HepG2 (cell line): ENCODE measurements around the gene TSPAN11. TPM values are rescaled to one million over a fixed set of nuclear protein-coding genes. Genes with fewer than 3 reads are reported as not detected.

ENCODE experiments used
- ATAC-seq: fragments of 200-7000 bp; cut with Tn5 transposase; 3 replicates; pipeline ENCODE4 v1.9.1; 2020; ENCODE audit warnings: mild to moderate bottlenecking, moderate library complexity
- BruUV-seq: library from RNA; stranded (reverse); fragments of 400-500 nt; replicated peaks from 2 replicates; lab custom pipeline; 2021; lab: Mats Ljungman, UMichigan
- CTCF ChIA-PET: fragments of 300-600 bp; formaldehyde crosslinking; extraction: SDS; loops from one replicate; lab custom pipeline; 2021; ENCODE audit warnings: low total read pairs, inconsistent platforms, low intra/inter-chr PET ratio; lab: Yijun Ruan, JAX
- POLR2A ChIA-PET: fragments of 350-600 bp; sonication (Branson Sonifier 250); formaldehyde crosslinking; loops from one replicate; lab custom pipeline; 2020; ENCODE audit warnings: antibody characterized with exemption, inconsistent platforms; lab: Yijun Ruan, JAX
- DNase-seq: peaks from one replicate; pipeline ENCODE4 v3.0.0-alpha.2; 2015; ENCODE audit warnings: low spot score
- FAIRE-seq: peaks from 3 replicates; lab custom pipeline; 2011; peaks lifted over from hg19 to GRCh38; lab: Jason Lieb, UNC
- H2AFZ ChIP-seq: one replicate; pipeline ENCODE4 v1.6.1; 2011; ENCODE audit warnings: low read length, inconsistent platforms
- H3K27ac ChIP-seq: fragments of 300-600 bp; 3 replicates; pipeline ENCODE4 v1.8.0; 2011; ENCODE audit warnings: mixed run types, mild to moderate bottlenecking, mixed read lengths, low read length, inconsistent platforms; ENCODE audit not compliant: insufficient read depth; ENCODE audit errors: extremely low read length
- H3K27me3 ChIP-seq, 2 experiments: fragments of 200-600 bp in 1 of 2; 2 replicates in 1 of 2; 3 replicates in 1 of 2; pipeline versions ENCODE4 v1.6.0 to v1.8.0; 2011; ENCODE audit warnings: low read length in 2 of 2, mild to moderate bottlenecking in 2 of 2, moderate library complexity in 2 of 2, inconsistent platforms in 1 of 2; ENCODE audit not compliant: insufficient read depth in 2 of 2, control insufficient read depth in 1 of 2
- H3K36me3 ChIP-seq, 2 experiments: fragments of 200-600 bp in 1 of 2; replicated peaks in 1 of 2; 2 replicates in 1 of 2; 3 replicates in 1 of 2; pipeline versions ENCODE4 v1.5.1 to v1.8.0; 2011; ENCODE audit warnings: low read length in 2 of 2, inconsistent platforms in 1 of 2; ENCODE audit not compliant: insufficient read depth in 2 of 2, control insufficient read depth in 1 of 2
- H3K4me1 ChIP-seq: 2 replicates; pipeline ENCODE4 v1.5.1; 2012; ENCODE audit warnings: low read length, inconsistent platforms; ENCODE audit not compliant: insufficient read depth
- H3K4me2 ChIP-seq: 2 replicates; pipeline ENCODE4 v1.6.0; 2011; ENCODE audit warnings: low read depth, low read length, inconsistent platforms
- H3K4me3 ChIP-seq, 3 experiments: fragments of 200-600 bp in 1 of 3; sonication (generic), shearing (Covaris generic) in 1 of 3; replicated peaks in 1 of 3; 2 replicates each; pipeline ENCODE4 v1.5.1; 2011 to 2016; ENCODE audit warnings: low read length in 3 of 3, inconsistent platforms in 2 of 3, low read depth in 2 of 3, mild to moderate bottlenecking in 2 of 3, control low read depth in 1 of 3, mixed read lengths in 1 of 3; ENCODE audit not compliant: insufficient read depth in 1 of 3
- H3K79me2 ChIP-seq: one replicate; pipeline ENCODE4 v1.6.1; 2011; ENCODE audit warnings: low read length, inconsistent platforms; ENCODE audit not compliant: insufficient read depth
- H3K9ac ChIP-seq: 2 replicates; pipeline ENCODE4 v1.6.0; 2011; ENCODE audit warnings: mild to moderate bottlenecking, low read depth, low read length, inconsistent platforms; ENCODE audit not compliant: insufficient read depth
- H3K9me3 ChIP-seq: 2 replicates; pipeline ENCODE4 v1.5.1; 2012; ENCODE audit warnings: mild to moderate bottlenecking, low read length
- H4K20me1 ChIP-seq: 2 replicates; pipeline ENCODE4 v1.6.0; 2011; ENCODE audit warnings: inconsistent platforms, mild to moderate bottlenecking, low read length, moderate library complexity; ENCODE audit not compliant: insufficient read depth
- ELF3 ChIP-seq: IDR thresholded peaks from 2 replicates; pipeline ENCODE4 v1.6.1; 2016; ENCODE audit warnings: missing genetic modification reagents, missing compliant biosample characterization
- GATAD2A ChIP-seq: IDR thresholded peaks from 2 replicates; pipeline ENCODE4 v1.6.1; 2016
- GLI4 ChIP-seq: sonication (generic); formaldehyde crosslinking; IDR thresholded peaks from 2 replicates; pipeline ENCODE4 v1.5.1; 2020; ENCODE audit warnings: missing genetic modification reagents, mild to moderate bottlenecking, moderate library complexity, borderline replicate concordance
- HNRNPUL1 ChIP-seq: fragments of 200-400 bp; formaldehyde crosslinking; IDR thresholded peaks from 2 replicates; pipeline ENCODE4 v1.6.1; 2017; ENCODE audit warnings: low read depth, mild to moderate bottlenecking, low read length, moderate library complexity
- MEIS2 ChIP-seq: sonication (generic); formaldehyde crosslinking; IDR thresholded peaks from 2 replicates; pipeline ENCODE4 v1.9.0; 2021; ENCODE audit warnings: mild to moderate bottlenecking, missing genetic modification reagents
- SNRNP70 ChIP-seq: fragments of 200-400 bp; formaldehyde crosslinking; IDR thresholded peaks from 2 replicates; pipeline ENCODE4 v1.6.1; 2017; ENCODE audit warnings: mild to moderate bottlenecking, low read depth, low read length, moderate library complexity
- STAG1 ChIP-seq: sonication (generic); formaldehyde crosslinking; IDR thresholded peaks from 2 replicates; pipeline ENCODE4 v1.4.0; 2020; ENCODE audit warnings: missing genetic modification reagents
- ZBTB33 ChIP-seq: sonication (generic); formaldehyde crosslinking; IDR thresholded peaks from 2 replicates; pipeline ENCODE4 v1.4.0; 2020; ENCODE audit warnings: missing genetic modification reagents
- WGBS: methylation state at CpG from one replicate; pipeline ENCODE4 v1.1.6; 2017; ENCODE audit warnings: low lambda C conversion rate; 5-methylcytosine and 5-hydroxymethylcytosine counted together
- in situ Hi-C: cut with HindIII; loops from 2 replicates; pipeline ENCODE4 v1.10.0; 2017; ENCODE audit warnings: low pct_unique_long_range_greater_than_20kb; ENCODE audit not compliant: extremely low pct_ligation_motif_present
- intact Hi-C: fragments of 100-400 bp; cut with micrococcal nuclease; formaldehyde crosslinking; loops from one replicate; pipeline ENCODE4 v1.10.0; 2022; ENCODE audit not compliant: unreplicated experiment
- polyA plus RNA-seq, 8 experiments: library from polyadenylated mRNA; depleted of rRNA in 3 of 8; stranded (reverse) in 7 of 8; unstranded in 1 of 8; fragments of >200 nt; fragmentation: Illumina TruSeq in 4 of 8; extraction: Trizol in 4 of 8; gene quantifications; 2 replicates each; pipeline versions ENCODE4 v1.2.1 to v1.2.3, GENCODE V29; 2011 to 2016; ENCODE audit warnings: low read depth in 4 of 8, missing spikeins in 1 of 8, mixed read lengths in 1 of 8; ENCODE audit not compliant: insufficient read depth in 1 of 8
- total RNA-seq, 5 experiments: library from RNA; depleted of rRNA; stranded (reverse); fragments of >200 nt; fragmentation: Illumina TruSeq; extraction: Trizol; gene quantifications; 2 replicates each; pipeline ENCODE4 v1.2.3, GENCODE V29; 2016; ENCODE audit warnings: low read depth in 1 of 5

The TSPAN11 gene
- total and polyA plus RNA-seq, 2 of the 13 experiments (the other 11 are each of a cell fraction or from before 2014, with no cell fraction given): 0.01 to 0.07 TPM

DNA sequence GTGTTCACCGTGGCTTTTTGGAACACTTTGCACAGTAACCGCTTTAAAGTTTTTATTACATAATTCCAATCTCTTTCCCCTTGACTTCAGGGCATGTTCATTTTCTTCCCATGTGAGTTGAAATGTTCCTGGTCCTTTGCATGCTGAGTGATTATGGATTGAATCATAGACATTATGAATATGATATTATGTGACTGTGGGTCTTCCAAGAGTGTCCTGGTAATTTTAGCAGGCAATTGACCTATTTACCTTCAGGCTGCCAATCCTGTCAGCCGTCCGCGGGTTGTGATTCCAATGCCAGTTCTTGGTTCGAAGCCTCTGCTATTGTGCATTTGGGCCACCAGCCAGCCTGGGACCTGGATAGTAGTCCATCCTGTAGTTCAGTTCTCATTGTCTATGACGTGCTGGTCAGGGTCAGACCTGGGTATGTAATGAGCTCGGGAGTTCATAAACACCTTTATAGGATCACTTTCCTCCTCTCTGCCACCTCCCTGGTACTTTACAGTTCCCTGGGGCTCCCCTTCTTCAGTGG, 114.6 kb downstream of the TSPAN11 start:
- DNase-seq (no peak), FAIRE-seq (no peak), ATAC-seq (no peak)
- no peaks in the 10 kb centered on the region for H3K27me3 ChIP-seq
- no peaks in the 10 kb centered on the region for H3K9me3 ChIP-seq
- TF ChIP-seq GLI4 (CRISPR knock-in tag) (no peak), STAG1 (no peak), MEIS2 (no peak), ZBTB33 (CRISPR knock-in tag) (no peak), HNRNPUL1 (no peak), GATAD2A (CRISPR knock-in tag) (no peak), ELF3 (CRISPR knock-in tag) (no peak), SNRNP70 (no peak)
- H4K20me1 ChIP-seq: no peaks in the 10 kb centered on the region
- no peaks in the 10 kb centered on the region for H3K36me3 ChIP-seq
- WGBS: 66% methylated on average over 8 of the region's 8 CpGs
- H3K9ac ChIP-seq: no peak overlapping the region
- ChIA-PET POLR2A (no interaction called here), CTCF (no interaction called here)
- in situ Hi-C loops: no loop called here
- no peak overlapping the region for H3K4me3 ChIP-seq
- no peak overlapping the region for H2AFZ ChIP-seq
- no peak overlapping the region for H3K27ac ChIP-seq
- no peak overlapping the region for H3K4me2 ChIP-seq
- BruUV-seq: no TSS peak
- no peaks in the 10 kb centered on the region for H3K4me1 ChIP-seq
- intact Hi-C loops: no loop called here
- H3K79me2 ChIP-seq: no peaks in the 10 kb centered on the region

Other genes starting within 250 kb of the TSPAN11 start
- gene IPO8, start 230.9 kb upstream of the TSPAN11 start, total RNA-seq (2016; rRNA removed; fragmentation: Illumina TruSeq; extraction: Trizol): 21.8 and 40.0 TPM in 2 replicates
- gene IPO8, start 230.9 kb upstream of the TSPAN11 start, polyA plus RNA-seq (2011; rRNA removed): 6.3 and 8.7 TPM in 2 replicates
- 12.0 and 21.7 TPM in 2 replicates for gene CAPRIN2, start 171.8 kb upstream of the TSPAN11 start, total RNA-seq (2016; rRNA removed; fragmentation: Illumina TruSeq; extraction: Trizol)
- 25.7 and 30.6 TPM in 2 replicates for gene CAPRIN2, start 171.8 kb upstream of the TSPAN11 start, polyA plus RNA-seq (2011; rRNA removed)
- 17.1 and 40.8 TPM in 2 replicates for gene DDX11, start 147.1 kb downstream of the TSPAN11 start, total RNA-seq (2016; rRNA removed; fragmentation: Illumina TruSeq; extraction: Trizol)
- 23.9 and 24.2 TPM in 2 replicates for gene DDX11, start 147.1 kb downstream of the TSPAN11 start, polyA plus RNA-seq (2011; rRNA removed)